NCI-H2029 treated with DMSO at 0.1 percent for 48 hours (cell line): ENCODE data around the gene HK1.
"Not testable (repeated sequence)": the region's sequence is repeated elsewhere in the genome, so short reads cannot be mapped to it uniquely, and the experiment has no call there.

Source experiments
- DNase-seq: peaks from one replicate; lab custom pipeline; 2025; lab: John Stamatoyannopoulos, UW

Gene HK1

GRCh38 chr10:69278446-69278963 is at the start of gene HK1:
Gene HK1, plus strand, starts transcription at chr10:69278496.
- no peak for DNase-seq

- DNase-seq, result no peak
These were observed 48.7 kb upstream of the HK1 start for GRCh38 chr10:69229616-69229916.

GRCh38 chr10:69230128-69230527 is 48.2 kb upstream of the HK1 start:
- DNase-seq, result no peak

- DNase-seq, result no peak
These were observed 46.0 kb upstream of the HK1 start for GRCh38 chr10:69232252-69232651.

- no peak for DNase-seq
These were observed 45.4 kb upstream of the HK1 start for GRCh38 chr10:69232736-69233480.

- DNase-seq, result no peak
These were observed 43.8 kb upstream of the HK1 start for GRCh38 chr10:69234447-69234846.

GRCh38 chr10:69237528-69238159 is 40.7 kb upstream of the HK1 start:
- peak; percentile 4 for DNase-seq

GRCh38 chr10:69239136-69239535 is 39.2 kb upstream of the HK1 start:
- DNase-seq, result no peak

GRCh38 chr10:69239816-69240434 is 38.4 kb upstream of the HK1 start:
- no peak for DNase-seq

- no peak for DNase-seq
These were observed 37.8 kb upstream of the HK1 start for GRCh38 chr10:69240455-69240854.

- DNase-seq, result no peak
These were observed 36.7 kb upstream of the HK1 start for GRCh38 chr10:69241575-69241974.

- no peak for DNase-seq
These were observed 36.0 kb upstream of the HK1 start for GRCh38 chr10:69242040-69242851.

GRCh38 chr10:69242852-69243212 is 35.5 kb upstream of the HK1 start:
- no peak for DNase-seq

- no peak for DNase-seq
These were observed 34.5 kb upstream of the HK1 start for GRCh38 chr10:69243817-69244216.

GRCh38 chr10:69246036-69246435 is 32.3 kb upstream of the HK1 start:
- no peak for DNase-seq

GRCh38 chr10:69246581-69247312 is 31.5 kb upstream of the HK1 start:
- DNase-seq, result no peak

GRCh38 chr10:69247313-69247710 is 31.0 kb upstream of the HK1 start:
- no peak for DNase-seq

- no peak for DNase-seq
These were observed 30.1 kb upstream of the HK1 start for GRCh38 chr10:69248117-69248730.

GRCh38 chr10:69250041-69250440 is 28.3 kb upstream of the HK1 start:
- DNase-seq, result no peak

- not testable (repeated sequence) for DNase-seq
These were observed 26.9 kb upstream of the HK1 start for GRCh38 chr10:69251417-69251816.

- DNase-seq, result no peak
These were observed 25.1 kb upstream of the HK1 start for GRCh38 chr10:69253171-69253570.
